ENCODE measurements around the gene TSPAN33. TPM values are rescaled to one million over a fixed set of nuclear protein-coding genes. Genes with fewer than 3 reads are reported as not detected.
A peak's percentile ranks its signal among the peaks of the same experiment; 100 is the strongest.

TSPAN33 gene
- total and polyA plus RNA-seq, 2 of the 13 experiments (the other 11 are each of a cell fraction or from before 2014, with no cell fraction given), result 15.3 to 16.5 TPM

DNA sequence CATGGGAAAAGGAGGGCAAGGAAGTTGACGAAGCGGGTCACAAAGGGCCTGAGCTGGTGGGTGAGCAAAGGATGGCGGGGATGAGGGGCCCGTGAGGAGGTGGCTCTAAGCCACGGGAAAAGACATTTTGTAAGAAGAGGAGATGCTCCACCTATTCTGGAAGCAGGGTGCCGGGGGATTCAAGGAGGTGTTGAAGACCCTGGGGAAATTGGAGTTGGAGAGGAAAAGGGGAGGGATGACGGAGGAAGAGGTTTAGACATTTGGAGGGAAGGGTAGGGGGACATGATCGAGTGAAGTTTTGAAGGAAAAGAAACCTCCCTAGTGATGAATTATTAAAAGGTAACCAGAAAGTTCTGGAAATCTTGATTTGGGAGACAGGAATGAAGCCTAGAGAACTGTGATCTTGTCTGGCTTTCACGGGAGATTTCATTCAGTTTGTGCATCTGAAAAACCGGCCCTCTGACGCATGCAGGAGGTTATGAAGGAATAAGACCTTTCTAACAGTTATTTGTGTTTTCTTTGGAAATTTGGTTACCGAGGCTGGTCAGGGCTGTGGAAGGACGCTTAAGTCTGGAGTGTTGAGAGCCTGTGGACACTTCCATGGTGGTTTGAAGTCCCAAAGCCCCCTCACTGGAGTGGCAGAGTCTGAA, 45.3 kb downstream of the TSPAN33 start (continued):
- TF ChIP-seq GABPB1 (CRISPR knock-in tag; IDR thresholded peaks at IDR 0.05) (0 out of 2 replicates have a peak, but pooled peaks have one; percentile 1), KDM2A (CRISPR knock-in tag; IDR thresholded peaks at IDR 0.05; ENCODE audit: borderline replicate concordance, low read depth) (0 out of 2 replicates have a peak, but pooled peaks have one; percentile 5), IRF2 (CRISPR knock-in tag; IDR thresholded peaks at IDR 0.05) (0 out of 2 replicates have a peak, but pooled peaks have one; percentile 6), CBX2 (IDR thresholded peaks at IDR 0.05; ENCODE audit: low read depth, low read length) (no peak), CBX2 (CRISPR knock-in tag; IDR thresholded peaks at IDR 0.05; ENCODE audit: low read depth) (no peak), TSC22D2 (CRISPR knock-in tag; IDR thresholded peaks at IDR 0.05; ENCODE audit: borderline replicate concordance) (no peak), ZNF747 (CRISPR knock-in tag; IDR thresholded peaks at IDR 0.05; ENCODE audit: borderline replicate concordance) (peak; percentile 11; the same call in 1 of the 2 replicates), FOXA1 (IDR thresholded peaks at IDR 0.05) (no peak), FOXA1 (CRISPR knock-in tag; IDR thresholded peaks at IDR 0.05) (no peak), PCBP2 (optimal IDR thresholded peaks at IDR 0.05; ENCODE audit: low read depth, low read length, poor library complexity, severe bottlenecking) (peak; percentile 25)
- TF ChIP-seq, protein P1, sequence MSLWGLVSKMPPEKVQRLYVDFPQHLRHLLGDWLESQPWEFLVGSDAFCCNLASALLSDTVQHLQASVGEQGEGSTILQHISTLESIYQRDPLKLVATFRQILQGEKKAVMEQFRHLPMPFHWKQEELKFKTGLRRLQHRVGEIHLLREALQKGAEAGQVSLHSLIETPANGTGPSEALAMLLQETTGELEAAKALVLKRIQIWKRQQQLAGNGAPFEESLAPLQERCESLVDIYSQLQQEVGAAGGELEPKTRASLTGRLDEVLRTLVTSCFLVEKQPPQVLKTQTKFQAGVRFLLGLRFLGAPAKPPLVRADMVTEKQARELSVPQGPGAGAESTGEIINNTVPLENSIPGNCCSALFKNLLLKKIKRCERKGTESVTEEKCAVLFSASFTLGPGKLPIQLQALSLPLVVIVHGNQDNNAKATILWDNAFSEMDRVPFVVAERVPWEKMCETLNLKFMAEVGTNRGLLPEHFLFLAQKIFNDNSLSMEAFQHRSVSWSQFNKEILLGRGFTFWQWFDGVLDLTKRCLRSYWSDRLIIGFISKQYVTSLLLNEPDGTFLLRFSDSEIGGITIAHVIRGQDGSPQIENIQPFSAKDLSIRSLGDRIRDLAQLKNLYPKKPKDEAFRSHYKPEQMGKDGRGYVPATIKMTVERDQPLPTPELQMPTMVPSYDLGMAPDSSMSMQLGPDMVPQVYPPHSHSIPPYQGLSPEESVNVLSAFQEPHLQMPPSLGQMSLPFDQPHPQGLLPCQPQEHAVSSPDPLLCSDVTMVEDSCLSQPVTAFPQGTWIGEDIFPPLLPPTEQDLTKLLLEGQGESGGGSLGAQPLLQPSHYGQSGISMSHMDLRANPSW (CRISPR knock-in tag; IDR thresholded peaks at IDR 0.05; ENCODE audit: borderline replicate concordance), result no peak
- TF ChIP-seq, protein P2, sequence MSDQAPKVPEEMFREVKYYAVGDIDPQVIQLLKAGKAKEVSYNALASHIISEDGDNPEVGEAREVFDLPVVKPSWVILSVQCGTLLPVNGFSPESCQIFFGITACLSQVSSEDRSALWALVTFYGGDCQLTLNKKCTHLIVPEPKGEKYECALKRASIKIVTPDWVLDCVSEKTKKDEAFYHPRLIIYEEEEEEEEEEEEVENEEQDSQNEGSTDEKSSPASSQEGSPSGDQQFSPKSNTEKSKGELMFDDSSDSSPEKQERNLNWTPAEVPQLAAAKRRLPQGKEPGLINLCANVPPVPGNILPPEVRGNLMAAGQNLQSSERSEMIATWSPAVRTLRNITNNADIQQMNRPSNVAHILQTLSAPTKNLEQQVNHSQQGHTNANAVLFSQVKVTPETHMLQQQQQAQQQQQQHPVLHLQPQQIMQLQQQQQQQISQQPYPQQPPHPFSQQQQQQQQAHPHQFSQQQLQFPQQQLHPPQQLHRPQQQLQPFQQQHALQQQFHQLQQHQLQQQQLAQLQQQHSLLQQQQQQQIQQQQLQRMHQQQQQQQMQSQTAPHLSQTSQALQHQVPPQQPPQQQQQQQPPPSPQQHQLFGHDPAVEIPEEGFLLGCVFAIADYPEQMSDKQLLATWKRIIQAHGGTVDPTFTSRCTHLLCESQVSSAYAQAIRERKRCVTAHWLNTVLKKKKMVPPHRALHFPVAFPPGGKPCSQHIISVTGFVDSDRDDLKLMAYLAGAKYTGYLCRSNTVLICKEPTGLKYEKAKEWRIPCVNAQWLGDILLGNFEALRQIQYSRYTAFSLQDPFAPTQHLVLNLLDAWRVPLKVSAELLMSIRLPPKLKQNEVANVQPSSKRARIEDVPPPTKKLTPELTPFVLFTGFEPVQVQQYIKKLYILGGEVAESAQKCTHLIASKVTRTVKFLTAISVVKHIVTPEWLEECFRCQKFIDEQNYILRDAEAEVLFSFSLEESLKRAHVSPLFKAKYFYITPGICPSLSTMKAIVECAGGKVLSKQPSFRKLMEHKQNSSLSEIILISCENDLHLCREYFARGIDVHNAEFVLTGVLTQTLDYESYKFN (CRISPR knock-in tag; conservative IDR thresholded peaks at IDR 0.05), result no peak
- TF ChIP-seq, protein P3, sequence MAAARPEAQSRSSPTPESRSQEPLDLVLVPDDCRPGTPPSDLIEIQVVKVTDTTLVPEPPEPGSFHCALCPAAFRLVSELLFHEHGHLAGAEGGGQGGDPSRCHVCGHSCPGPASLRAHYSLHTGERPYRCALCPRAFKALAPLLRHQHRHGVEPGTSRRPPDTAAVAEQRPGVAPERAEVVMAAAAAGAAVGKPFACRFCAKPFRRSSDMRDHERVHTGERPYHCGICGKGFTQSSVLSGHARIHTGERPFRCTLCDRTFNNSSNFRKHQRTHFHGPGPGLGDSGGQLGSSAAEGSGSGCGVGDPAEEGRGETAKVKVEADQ (CRISPR knock-in tag; IDR thresholded peaks at IDR 0.05; ENCODE audit: borderline replicate concordance), result 0 out of 2 replicates have a peak, but pooled peaks have one; percentile 2
- TF ChIP-seq, protein P4, sequence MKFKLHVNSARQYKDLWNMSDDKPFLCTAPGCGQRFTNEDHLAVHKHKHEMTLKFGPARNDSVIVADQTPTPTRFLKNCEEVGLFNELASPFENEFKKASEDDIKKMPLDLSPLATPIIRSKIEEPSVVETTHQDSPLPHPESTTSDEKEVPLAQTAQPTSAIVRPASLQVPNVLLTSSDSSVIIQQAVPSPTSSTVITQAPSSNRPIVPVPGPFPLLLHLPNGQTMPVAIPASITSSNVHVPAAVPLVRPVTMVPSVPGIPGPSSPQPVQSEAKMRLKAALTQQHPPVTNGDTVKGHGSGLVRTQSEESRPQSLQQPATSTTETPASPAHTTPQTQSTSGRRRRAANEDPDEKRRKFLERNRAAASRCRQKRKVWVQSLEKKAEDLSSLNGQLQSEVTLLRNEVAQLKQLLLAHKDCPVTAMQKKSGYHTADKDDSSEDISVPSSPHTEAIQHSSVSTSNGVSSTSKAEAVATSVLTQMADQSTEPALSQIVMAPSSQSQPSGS (CRISPR knock-in tag; IDR thresholded peaks at IDR 0.05), result 0 out of 2 replicates have a peak, but pooled peaks have one; percentile 7
- TF ChIP-seq, protein P5, sequence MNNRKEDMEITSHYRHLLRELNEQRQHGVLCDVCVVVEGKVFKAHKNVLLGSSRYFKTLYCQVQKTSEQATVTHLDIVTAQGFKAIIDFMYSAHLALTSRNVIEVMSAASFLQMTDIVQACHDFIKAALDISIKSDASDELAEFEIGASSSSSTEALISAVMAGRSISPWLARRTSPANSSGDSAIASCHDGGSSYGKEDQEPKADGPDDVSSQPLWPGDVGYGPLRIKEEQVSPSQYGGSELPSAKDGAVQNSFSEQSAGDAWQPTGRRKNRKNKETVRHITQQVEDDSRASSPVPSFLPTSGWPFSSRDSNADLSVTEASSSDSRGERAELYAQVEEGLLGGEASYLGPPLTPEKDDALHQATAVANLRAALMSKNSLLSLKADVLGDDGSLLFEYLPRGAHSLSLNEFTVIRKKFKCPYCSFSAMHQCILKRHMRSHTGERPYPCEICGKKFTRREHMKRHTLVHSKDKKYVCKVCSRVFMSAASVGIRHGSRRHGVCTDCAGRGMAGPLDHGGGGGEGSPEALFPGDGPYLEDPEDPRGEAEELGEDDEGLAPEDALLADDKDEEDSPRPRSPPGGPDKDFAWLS (CRISPR knock-in tag; IDR thresholded peaks at IDR 0.05; ENCODE audit: borderline replicate concordance), result no peak
- TF ChIP-seq, protein P6, sequence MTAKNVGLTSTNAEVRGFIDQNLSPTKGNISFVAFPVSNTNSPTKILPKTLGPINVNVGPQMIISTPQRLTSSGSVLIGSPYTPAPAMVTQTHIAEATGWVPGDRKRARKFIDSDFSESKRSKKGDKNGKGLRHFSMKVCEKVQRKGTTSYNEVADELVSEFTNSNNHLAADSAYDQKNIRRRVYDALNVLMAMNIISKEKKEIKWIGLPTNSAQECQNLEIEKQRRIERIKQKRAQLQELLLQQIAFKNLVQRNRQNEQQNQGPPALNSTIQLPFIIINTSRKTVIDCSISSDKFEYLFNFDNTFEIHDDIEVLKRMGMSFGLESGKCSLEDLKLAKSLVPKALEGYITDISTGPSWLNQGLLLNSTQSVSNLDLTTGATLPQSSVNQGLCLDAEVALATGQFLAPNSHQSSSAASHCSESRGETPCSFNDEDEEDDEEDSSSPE (CRISPR knock-in tag; IDR thresholded peaks at IDR 0.05), result 0 out of 2 replicates have a peak, but pooled peaks have one; percentile 3

Data from HepG2 (cell line).